ENCODE results near the gene ATXN1.

Gene ATXN1

DNA sequence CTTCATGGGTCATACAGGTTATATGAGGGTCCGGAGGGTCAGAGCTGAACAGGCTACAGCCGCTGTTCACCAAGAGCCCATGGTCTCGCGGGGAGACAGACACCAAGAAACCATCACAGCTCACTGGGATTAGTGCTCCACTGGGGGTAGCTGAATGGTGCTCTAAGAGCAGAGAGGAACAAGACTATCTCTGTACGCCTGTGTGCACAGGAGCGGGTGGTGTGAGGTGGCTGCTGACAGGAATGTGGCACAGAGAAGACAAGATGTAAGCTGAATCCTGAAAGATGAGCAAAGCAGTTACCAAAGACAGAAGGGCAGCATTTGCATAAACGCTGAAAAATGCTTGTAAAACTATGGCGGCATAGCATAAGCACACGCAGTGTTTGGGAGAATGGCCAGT lies 383.8 kb downstream of the ATXN1 start:
- TF ChIP-seq GATA3 (IDR thresholded peaks at IDR 0.05; ENCODE audit: low read depth, low read length) (no peak), GATA2 (IDR thresholded peaks at IDR 0.05; ENCODE audit: low read depth, low read length) (no peak)

DNA sequence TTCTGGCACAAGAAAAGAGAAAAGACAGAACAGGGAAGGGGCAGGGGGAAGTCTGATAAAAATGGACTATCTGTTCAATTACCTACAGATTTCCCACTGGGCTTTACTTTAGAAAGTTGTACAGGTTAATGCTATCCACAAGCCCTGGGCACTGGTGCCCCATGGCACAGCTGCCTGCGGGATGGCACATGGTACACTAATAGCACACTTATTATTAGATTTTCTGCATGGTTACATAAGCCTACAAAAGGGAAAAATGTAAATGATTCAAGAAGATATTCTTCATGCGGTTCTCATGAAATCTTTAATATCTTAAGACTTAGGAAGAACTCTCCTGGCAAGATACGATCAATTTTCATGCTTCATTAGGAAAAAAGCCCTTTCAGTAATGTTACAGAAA lies 385.4 kb downstream of the ATXN1 start:
- TF ChIP-seq GATA2 (IDR thresholded peaks at IDR 0.05; ENCODE audit: low read depth, low read length), result no peak
- no peak for TF ChIP-seq GATA3 (IDR thresholded peaks at IDR 0.05; ENCODE audit: low read depth, low read length)

DNA sequence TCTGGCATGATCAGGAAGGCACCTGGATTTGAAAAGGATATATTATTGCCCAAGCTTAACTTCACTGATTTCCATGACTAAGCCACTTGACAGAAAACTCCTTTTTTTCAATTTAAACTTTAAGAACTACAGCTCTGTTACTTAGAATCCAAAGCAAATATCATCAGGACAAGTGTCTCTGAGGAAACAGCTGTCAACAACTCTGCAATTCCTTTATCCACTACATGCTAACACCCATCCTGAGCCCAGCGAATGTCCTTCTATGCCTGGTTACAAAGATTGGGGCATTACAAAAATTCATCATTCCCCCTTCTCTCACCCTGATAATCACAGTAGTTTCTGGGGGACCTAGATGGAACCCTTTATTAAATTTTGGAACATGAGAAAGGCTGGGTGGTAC lies 386.1 kb downstream of the ATXN1 start:
- no peak for TF ChIP-seq GATA3 (IDR thresholded peaks at IDR 0.05; ENCODE audit: low read depth, low read length)
- TF ChIP-seq GATA2 (IDR thresholded peaks at IDR 0.05; ENCODE audit: low read depth, low read length), result no peak

DNA sequence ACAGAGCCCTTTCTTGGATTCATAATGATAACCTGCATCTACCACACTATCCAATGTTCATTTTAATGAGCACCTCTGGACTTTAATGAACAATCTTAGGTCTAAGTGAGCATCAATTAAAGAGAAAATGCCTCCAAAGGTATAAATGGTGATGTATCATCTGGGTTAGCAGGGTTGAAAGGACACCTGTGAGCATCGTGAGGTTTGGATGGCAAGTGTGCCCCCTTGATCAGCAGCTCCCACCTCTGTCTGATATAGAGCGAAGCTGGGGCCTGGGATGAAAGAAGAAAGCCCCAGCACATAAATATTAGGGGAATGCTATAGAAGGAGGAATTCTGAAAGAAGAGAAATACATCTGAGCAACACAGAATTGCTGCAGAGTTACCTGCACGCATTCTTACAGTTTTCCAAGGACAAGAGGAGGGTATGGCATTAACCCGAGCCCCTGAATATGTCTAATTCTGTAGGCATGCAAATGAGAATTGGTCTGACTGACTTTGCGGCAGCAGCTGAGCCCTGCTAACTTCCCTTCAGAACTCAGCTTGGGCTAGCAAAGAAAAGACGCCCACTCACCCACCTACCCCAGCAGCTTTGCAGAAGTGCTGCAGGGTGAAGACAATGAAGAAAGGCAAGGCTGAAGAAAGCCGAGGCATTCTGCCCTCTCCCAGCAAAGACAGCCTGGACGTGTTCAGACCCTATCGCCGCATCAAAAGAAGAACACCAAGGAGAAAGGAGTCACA lies 386.6 kb downstream of the ATXN1 start:
- TF ChIP-seq GATA3 (IDR thresholded peaks at IDR 0.05; ENCODE audit: low read depth, low read length), result no peak
- no peak for TF ChIP-seq GATA2 (IDR thresholded peaks at IDR 0.05; ENCODE audit: low read depth, low read length)

DNA sequence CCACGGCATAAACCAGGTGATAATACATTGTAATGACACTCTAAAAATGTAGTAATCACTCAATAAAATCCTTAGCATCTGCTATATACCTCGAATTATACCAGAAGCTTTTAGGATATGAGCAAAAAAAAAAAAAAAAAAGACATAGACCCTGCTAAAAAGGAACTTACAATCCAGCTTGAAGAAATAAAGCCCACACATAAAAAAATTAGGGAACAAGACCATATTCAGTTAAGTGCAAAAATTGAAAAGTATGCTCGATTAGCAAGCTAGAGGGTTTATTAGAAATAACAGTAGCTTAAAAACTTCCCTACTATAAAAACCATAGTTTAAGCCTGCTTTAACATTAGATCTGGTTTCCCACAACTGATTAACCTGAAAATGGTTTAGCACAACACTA lies 387.2 kb downstream of the ATXN1 start:
- TF ChIP-seq GATA2 (IDR thresholded peaks at IDR 0.05; ENCODE audit: low read depth, low read length), result no peak
- no peak for TF ChIP-seq GATA3 (IDR thresholded peaks at IDR 0.05; ENCODE audit: low read depth, low read length)

DNA sequence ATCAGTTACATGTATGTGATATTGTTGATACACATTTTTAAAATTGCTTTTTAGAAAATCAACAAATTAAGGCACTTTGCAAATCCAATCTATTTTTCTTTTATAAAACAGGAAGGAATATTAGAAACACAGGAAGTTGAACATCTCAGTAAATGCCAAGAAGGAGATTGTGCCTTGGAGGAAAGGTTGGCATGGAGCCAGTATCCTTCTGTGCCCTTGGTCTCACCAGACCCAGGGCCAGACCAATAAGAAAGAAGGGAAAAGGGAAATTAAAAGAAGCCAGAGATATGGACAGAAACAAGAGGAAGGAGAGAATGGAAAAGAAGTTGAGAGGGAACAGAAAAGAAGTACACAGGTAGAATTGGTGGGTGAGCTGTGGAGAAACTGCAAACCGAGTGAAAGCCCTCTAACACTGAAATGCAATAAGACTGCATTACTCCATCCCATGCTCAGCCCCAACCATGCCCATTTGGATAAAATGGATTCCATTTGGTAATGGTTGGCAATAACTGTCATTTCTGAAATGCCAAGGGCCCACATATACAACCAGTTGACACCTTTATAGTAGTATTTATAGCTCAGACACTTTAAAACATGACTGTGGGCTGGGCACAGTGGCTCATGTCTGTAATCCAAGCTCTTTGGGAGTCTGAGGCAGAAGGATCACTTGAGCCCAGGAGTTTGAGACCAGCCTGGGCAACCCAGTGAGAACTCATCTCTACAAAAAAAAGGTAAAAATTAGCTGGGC lies 389.1 kb downstream of the ATXN1 start:
- TF ChIP-seq GATA3 (IDR thresholded peaks at IDR 0.05; ENCODE audit: low read depth, low read length) (no peak), GATA2 (IDR thresholded peaks at IDR 0.05; ENCODE audit: low read depth, low read length) (no peak)

DNA sequence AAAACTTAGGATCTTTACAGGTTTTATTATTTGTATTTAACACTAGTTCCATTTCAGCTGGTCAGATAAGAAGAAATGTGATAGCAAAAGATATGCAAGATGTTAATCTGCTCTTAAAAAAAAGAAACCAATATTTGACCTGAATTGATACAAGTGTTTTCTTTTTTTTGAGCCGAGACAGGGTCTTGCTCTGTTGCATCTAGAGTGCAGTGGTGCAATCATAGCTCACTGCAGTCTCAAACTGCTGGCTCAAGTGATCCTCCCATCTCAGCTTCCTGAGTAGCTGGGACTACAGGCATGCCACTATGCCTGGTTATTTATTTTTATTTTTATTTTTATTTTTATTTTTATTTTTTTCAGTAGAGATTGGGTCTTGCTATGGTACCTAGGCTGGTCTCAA lies 389.9 kb downstream of the ATXN1 start:
- TF ChIP-seq GATA3 (IDR thresholded peaks at IDR 0.05; ENCODE audit: low read depth, low read length), result no peak
- TF ChIP-seq GATA2 (IDR thresholded peaks at IDR 0.05; ENCODE audit: low read depth, low read length), result no peak

DNA sequence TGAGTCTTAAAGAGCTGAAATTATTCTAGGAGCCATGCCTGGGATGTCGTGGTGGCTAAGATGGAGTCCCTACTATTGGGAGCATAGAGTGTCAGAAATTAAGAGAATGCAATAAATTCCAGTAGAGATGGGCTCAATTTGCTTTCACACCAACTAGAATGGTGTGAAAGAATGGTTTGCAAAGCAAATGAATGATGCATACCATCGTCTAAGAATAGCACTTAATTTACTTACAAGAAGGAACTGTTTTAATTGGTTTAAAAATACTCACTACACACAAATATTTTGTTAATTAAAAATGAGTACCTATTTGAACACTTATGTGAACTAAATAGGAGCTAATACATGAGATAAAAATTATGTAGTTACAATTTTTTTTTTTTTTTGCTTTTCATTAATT lies 390.3 kb downstream of the ATXN1 start:
- TF ChIP-seq GATA2 (IDR thresholded peaks at IDR 0.05; ENCODE audit: low read depth, low read length), result no peak
- TF ChIP-seq GATA3 (IDR thresholded peaks at IDR 0.05; ENCODE audit: low read depth, low read length), result no peak

DNA sequence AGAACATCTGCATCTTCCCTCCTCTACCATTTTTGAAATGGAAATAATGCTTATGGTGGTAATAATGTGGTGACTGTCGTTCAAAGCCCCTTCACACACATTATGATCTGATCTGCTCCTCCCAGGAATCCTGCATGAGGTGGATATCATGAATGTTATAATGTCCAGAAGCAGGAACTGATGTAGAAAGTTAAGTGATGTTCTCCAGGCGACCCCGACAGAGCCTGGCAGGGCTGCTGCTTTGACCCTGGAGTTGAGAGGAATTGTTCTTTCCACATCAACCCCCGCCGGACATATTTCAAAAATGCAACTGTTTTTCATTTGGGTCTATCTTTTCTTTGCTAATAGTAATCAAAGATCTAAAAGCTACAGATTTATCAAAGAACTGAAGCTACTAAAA lies 391.3 kb downstream of the ATXN1 start:
- peak; percentile 58 for TF ChIP-seq GATA3 (IDR thresholded peaks at IDR 0.05; ENCODE audit: low read depth, low read length)
- peak; percentile 70 for TF ChIP-seq GATA2 (IDR thresholded peaks at IDR 0.05; ENCODE audit: low read depth, low read length)

DNA sequence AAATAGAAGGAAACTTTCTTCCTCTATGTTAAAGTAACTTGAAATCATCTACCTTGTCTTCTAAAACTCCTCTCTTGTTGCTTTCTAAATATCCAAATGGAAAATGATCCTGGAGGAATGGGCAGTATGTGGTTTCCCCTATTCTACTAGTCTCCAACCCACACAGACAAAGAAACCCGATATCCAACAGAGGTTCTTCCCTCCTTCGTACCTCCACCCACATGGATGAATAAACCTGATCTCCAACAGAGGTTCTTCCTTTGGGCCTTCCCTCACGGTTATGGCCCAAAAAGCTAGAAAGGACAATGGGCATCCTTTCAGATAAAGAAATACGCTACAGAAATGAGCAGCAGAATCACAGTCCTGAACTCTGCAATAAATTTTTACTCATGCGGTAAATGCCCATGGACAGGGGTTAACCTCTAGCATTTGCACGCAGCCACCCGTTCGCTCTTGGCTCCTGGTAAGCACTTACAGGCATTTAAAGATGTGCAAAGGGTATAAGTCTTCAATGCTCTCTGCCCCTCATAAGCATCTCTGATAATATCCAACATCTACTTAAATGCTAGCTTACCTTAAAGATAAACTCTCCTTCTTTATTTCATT lies 392.0 kb downstream of the ATXN1 start:
- no peak for TF ChIP-seq GATA2 (IDR thresholded peaks at IDR 0.05; ENCODE audit: low read depth, low read length)
- TF ChIP-seq GATA3 (IDR thresholded peaks at IDR 0.05; ENCODE audit: low read depth, low read length), result no peak

DNA sequence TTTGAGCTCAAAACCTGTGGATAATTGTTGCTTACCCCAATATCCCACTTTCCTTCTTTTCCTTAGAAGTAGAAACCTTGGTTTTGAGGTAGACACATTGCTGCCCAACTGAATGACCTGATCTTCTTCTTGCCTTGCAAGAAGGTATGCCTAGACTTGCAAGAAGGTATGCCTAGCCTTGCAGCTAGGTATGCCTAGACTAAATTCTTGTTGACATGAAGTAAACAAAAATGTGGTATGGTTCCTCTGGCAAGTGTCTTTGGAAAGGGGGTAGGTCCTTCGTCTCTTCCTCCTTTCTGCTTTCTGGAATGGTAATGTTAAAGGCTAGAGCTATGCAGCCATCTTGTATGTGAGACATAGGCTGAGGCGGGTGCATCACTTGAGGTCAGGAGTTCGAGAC lies 393.7 kb downstream of the ATXN1 start:
- TF ChIP-seq GATA3 (IDR thresholded peaks at IDR 0.05; ENCODE audit: low read depth, low read length) (no peak), GATA2 (IDR thresholded peaks at IDR 0.05; ENCODE audit: low read depth, low read length) (no peak)

DNA sequence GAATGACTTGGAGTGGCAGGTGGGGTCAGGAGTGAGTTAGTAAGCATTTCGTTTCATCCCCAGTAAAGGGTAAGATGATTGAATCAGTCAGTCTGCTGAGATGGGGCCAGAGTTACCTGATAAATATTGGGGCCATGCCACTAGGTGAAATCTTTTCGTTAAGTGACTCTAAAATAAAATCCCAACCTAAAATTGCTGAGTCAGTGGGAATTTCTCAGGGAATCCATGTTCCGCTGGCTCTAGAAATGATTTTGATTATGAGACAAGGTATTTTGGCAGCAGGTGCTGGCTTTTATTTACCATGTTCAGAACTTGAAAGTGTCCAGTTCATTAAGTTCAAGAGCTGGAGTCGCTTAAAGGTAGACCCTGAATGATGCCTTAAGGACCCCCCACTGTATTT lies 397.5 kb downstream of the ATXN1 start:
- TF ChIP-seq GATA3 (IDR thresholded peaks at IDR 0.05; ENCODE audit: low read depth, low read length) (no peak), GATA2 (IDR thresholded peaks at IDR 0.05; ENCODE audit: low read depth, low read length) (no peak)

DNA sequence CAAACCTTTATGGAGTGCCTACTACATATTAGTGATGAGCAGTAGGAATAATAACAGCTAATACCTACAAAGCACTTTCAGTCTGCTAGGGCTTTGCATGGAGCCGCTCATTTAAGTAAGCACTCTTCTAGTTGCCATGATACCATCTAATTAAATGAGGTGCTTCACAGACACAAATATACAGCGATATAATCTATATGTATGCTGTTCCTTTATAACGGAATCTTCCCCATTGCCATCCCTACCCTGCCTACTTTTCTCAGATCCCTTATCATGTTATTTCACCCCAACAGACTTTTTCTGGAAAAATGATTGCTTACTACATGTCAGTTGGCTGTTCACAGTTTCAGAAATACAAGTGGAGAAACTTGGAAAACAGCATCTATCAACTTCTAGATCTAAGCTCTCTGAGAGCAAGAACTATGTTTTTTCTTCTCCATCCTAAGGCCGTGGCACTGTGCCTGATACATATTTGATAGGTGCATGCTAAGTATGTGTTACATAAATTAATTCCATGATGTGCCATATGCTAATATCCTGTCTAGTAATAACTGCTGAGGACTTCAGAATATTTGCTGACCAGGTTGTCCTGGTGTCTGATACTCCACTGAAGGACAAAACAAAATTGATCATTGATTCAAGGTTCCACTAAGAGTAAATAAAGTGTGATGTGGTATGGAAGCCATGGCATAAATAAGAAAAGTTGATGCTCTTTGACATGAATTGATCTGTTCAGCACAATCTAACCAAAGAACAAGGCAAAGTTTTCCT lies 398.3 kb downstream of the ATXN1 start:
- TF ChIP-seq GATA2 (IDR thresholded peaks at IDR 0.05; ENCODE audit: low read depth, low read length), result 0 out of 2 replicates have a peak, but pooled peaks have one; percentile 37
- peak; percentile 46; the same call in 1 of the 2 replicates for TF ChIP-seq GATA3 (IDR thresholded peaks at IDR 0.05; ENCODE audit: low read depth, low read length)

DNA sequence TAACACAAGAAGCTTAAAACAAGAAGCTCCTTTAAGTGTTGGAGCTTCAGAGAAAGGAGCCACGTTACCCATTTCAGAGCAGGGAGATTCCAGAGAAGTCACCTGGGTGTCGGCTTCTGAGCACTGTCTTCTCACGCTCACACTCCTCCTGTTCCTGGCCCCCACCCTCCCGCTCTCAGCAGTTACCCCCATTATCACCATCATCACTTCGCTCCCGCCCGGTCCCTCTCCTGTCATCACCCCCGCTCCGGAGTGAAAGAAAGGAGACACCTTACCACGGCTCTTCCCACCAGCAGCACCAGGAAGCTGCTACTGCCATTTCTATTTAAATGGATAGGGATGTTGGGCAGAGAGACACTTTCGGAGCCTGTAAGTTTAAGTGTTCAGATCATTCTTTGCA lies 399.0 kb downstream of the ATXN1 start:
- TF ChIP-seq GATA3 (IDR thresholded peaks at IDR 0.05; ENCODE audit: low read depth, low read length), result no peak
- no peak for TF ChIP-seq GATA2 (IDR thresholded peaks at IDR 0.05; ENCODE audit: low read depth, low read length)
